GM12878 (cell line): ENCODE results near the gene TROAP. TPM values are rescaled to one million over a fixed set of nuclear protein-coding genes. Genes with fewer than 3 reads are reported as not detected.

Source experiments
- ATAC-seq: fragments of 200-7000 bp; cut with Tn5 transposase; 3 replicates; pipeline ENCODE4 v1.9.1; 2020; ENCODE audit warnings: mild to moderate bottlenecking, moderate library complexity
- BruUV-seq: library from RNA; stranded (reverse); fragments of 400-500 nt; replicated peaks from 2 replicates; lab custom pipeline; 2021; lab: Mats Ljungman, UMichigan
- CTCF ChIA-PET: fragments of 300-600 bp; sonication (Branson Sonifier 250); formaldehyde crosslinking; extraction: SDS; loops from one replicate; lab custom pipeline; 2021; ENCODE audit warnings: inconsistent platforms; lab: Yijun Ruan, JAX
- POLR2A ChIA-PET: fragments of 350-600 bp; formaldehyde crosslinking; extraction: SDS; loops from one replicate; lab custom pipeline; 2021; ENCODE audit warnings: inconsistent platforms; lab: Charles Lee
- RAD21 ChIA-PET: fragments of 300-600 bp; sonication (Branson Sonifier 250); formaldehyde crosslinking; loops from one replicate; lab custom pipeline; 2023; ENCODE audit warnings: antibody characterized with exemption; ENCODE audit not compliant: unreplicated experiment; lab: Charles Lee
- SMC1A ChIA-PET: fragments of 300-600 bp; sonication (Branson Sonifier 250); formaldehyde crosslinking; loops from one replicate; lab custom pipeline; 2023; ENCODE audit not compliant: unreplicated experiment, uncharacterized antibody; lab: Charles Lee
- DNase-seq: peaks from one replicate; pipeline ENCODE4 v3.0.0-alpha.2; 2011; ENCODE audit warnings: low read depth, low spot score
- FAIRE-seq: peaks from 3 replicates; lab custom pipeline; 2011; peaks lifted over from hg19 to GRCh38; lab: Jason Lieb, UNC
- H2AFZ ChIP-seq: 2 replicates; pipeline ENCODE4 v1.6.0; 2011; ENCODE audit warnings: low read depth, low read length, control low read depth; ENCODE audit not compliant: control insufficient read depth
- H3K27ac ChIP-seq: 2 replicates; pipeline ENCODE4 v1.5.1; 2011; ENCODE audit warnings: control low read depth; ENCODE audit not compliant: control insufficient read depth, insufficient read depth
- H3K27me3 ChIP-seq, 2 experiments: replicated peaks in 1 of 2; 2 replicates each; pipeline versions ENCODE4 v1.6.0 to v1.6.1; 2011; ENCODE audit warnings: low read length in 1 of 2; ENCODE audit not compliant: control insufficient read depth in 2 of 2, insufficient read depth in 2 of 2
- H3K36me3 ChIP-seq, 2 experiments: 2 replicates each; pipeline ENCODE4 v1.5.1; 2011; ENCODE audit warnings: low read length in 1 of 2; ENCODE audit not compliant: control insufficient read depth in 2 of 2, insufficient read depth in 2 of 2
- H3K4me1 ChIP-seq: 2 replicates; pipeline ENCODE4 v1.6.1; 2011; ENCODE audit warnings: mild to moderate bottlenecking, low read length, moderate library complexity, mixed read lengths; ENCODE audit not compliant: control insufficient read depth, insufficient read depth
- H3K4me2 ChIP-seq: 2 replicates; pipeline ENCODE4 v1.6.0; 2011; ENCODE audit warnings: control low read depth; ENCODE audit not compliant: control insufficient read depth, insufficient read depth
- H3K4me3 ChIP-seq: fragments of 200-600 bp; sonication (generic); 2 replicates; pipeline ENCODE4 v1.5.1; 2016
- H3K79me2 ChIP-seq: 2 replicates; pipeline ENCODE4 v1.6.0; 2011; ENCODE audit warnings: low read length; ENCODE audit not compliant: control insufficient read depth, insufficient read depth
- H3K9ac ChIP-seq: 2 replicates; pipeline ENCODE4 v1.8.0; 2011; ENCODE audit warnings: low read length, control low read depth, mixed read lengths; ENCODE audit not compliant: control insufficient read depth, insufficient read depth
- H3K9me3 ChIP-seq: replicated peaks from 3 replicates; pipeline ENCODE4 v1.5.1; 2011; ENCODE audit warnings: mild to moderate bottlenecking, low read length; ENCODE audit not compliant: control insufficient read depth, insufficient read depth
- H4K20me1 ChIP-seq: 2 replicates; pipeline ENCODE4 v1.6.0; 2011; ENCODE audit not compliant: control insufficient read depth, insufficient read depth
- RAD21 ChIP-seq: IDR thresholded peaks from 2 replicates; pipeline ENCODE4 v1.6.1; 2011; ENCODE audit warnings: mild to moderate bottlenecking, low read depth, low read length, moderate library complexity; ENCODE audit not compliant: insufficient read depth
- SPI1 ChIP-seq: IDR thresholded peaks from 2 replicates; pipeline ENCODE4 v1.6.1; 2011; ENCODE audit warnings: low read depth, mild to moderate bottlenecking, low read length, moderate library complexity, borderline replicate concordance; ENCODE audit not compliant: insufficient read depth
- TCF3 ChIP-seq: IDR thresholded peaks from 2 replicates; pipeline ENCODE4 v1.6.1; 2012; ENCODE audit warnings: low read depth, mild to moderate bottlenecking, low read length, borderline replicate concordance; ENCODE audit not compliant: insufficient read depth
- ZNF217 ChIP-seq: fragments of 450-650 bp; IDR thresholded peaks from 2 replicates; pipeline ENCODE4 v1.6.1; 2017; ENCODE audit warnings: antibody characterized with exemption, mild to moderate bottlenecking
- ZNF687 ChIP-seq: fragments of 450-650 bp; IDR thresholded peaks from 2 replicates; pipeline ENCODE4 v1.6.1; 2017; ENCODE audit warnings: mild to moderate bottlenecking, moderate library complexity
- WGBS: methylation state at CpG from one replicate; pipeline ENCODE4 v1.1.6; 2016; ENCODE audit warnings: low lambda C conversion rate; ENCODE audit not compliant: insufficient replicate concordance, insufficient coverage; ENCODE audit errors: missing lambda C conversion rate; 5-methylcytosine and 5-hydroxymethylcytosine counted together
- in situ Hi-C: fragments of 300-500 bp; cut with MboI; formaldehyde crosslinking; loops from 9 replicates; pipeline ENCODE4 v1.14.3; 2018; ENCODE audit warnings: mixed read lengths
- intact Hi-C: fragments of 100-400 bp; cut with micrococcal nuclease; formaldehyde crosslinking; loops from one replicate; pipeline ENCODE4 v1.14.2; 2022; ENCODE audit not compliant: unreplicated experiment
- polyA plus RNA-seq, 11 experiments: library from polyadenylated mRNA; depleted of rRNA in 4 of 11; unstranded in 6 of 11; stranded (reverse) in 5 of 11; fragments of >200 nt; fragmentation: Nextera tagmentation in 4 of 11; fragmentation: Illumina TruSeq in 1 of 11; extraction: Ambion mirVana in 4 of 11; extraction: Trizol in 1 of 11; gene quantifications; 1 replicate in 1 of 11; 2 replicates in 10 of 11; pipeline versions ENCODE4 v1.2.1 to v1.2.3, GENCODE V29; 2011 to 2016; ENCODE audit warnings: inconsistent platforms in 2 of 11, missing spikeins in 2 of 11, low read depth in 1 of 11
- total RNA-seq, 4 experiments: library from RNA; depleted of rRNA in 3 of 4; stranded (reverse); fragments of >200 nt in 3 of 4; fragmentation: Illumina TruSeq in 1 of 4; extraction: Trizol in 1 of 4; gene quantifications; 2 replicates each; pipeline versions ENCODE4 v1.2.1 to v1.2.3, GENCODE V29; 2013 to 2021
- TF ChIP-seq, protein P1 (sequence below): fragments of 450-650 bp; IDR thresholded peaks from 2 replicates; pipeline ENCODE4 v1.6.1; 2017; ENCODE audit warnings: mild to moderate bottlenecking
- TF ChIP-seq, protein P2 (sequence below), 3 experiments: IDR thresholded peaks in 2 of 3; conservative IDR thresholded peaks in 1 of 3; 2 replicates each; pipeline ENCODE4 v1.5.1; 2011; ENCODE audit warnings: low read depth in 3 of 3, low read length in 3 of 3, mild to moderate bottlenecking in 3 of 3, control low read depth in 2 of 3, moderate library complexity in 2 of 3, inconsistent platforms in 1 of 3, mixed read lengths in 1 of 3; ENCODE audit not compliant: control insufficient read depth in 2 of 3, insufficient read depth in 1 of 3; ENCODE audit errors: extremely low read depth in 1 of 3

The TROAP gene
- total and polyA plus RNA-seq, 10 of the 15 experiments (the other 5 are each of a cell fraction or from before 2014, with no cell fraction given): 26.8 to 93.7 (median 52.6) TPM

GRCh38 chr12:49297695-49298060 lies 25.4 kb upstream of the TROAP start (continued):
- TF ChIP-seq ZNF687: no peak

DNA sequence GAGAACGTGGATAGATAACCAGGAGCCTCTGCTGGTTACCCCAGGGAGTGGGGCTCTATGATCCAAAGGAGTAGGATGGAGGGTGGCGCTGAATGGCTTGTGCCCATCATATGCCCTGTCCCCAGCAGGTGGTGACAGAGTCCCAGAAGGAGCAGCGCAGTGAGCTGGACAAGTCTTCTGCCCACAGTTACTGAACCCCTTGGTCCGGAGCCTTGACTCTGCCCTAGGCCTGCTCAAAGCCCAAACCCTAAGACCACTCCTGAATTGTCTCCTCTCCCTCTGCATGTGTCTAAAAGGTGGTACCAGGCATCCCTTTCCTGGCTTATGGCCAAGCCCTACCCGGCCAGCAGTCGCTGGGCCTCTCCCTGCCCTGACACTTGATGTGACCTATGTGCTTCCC lies 24.9 kb upstream of the TROAP start:
- WGBS: 79% methylated on average over 6 of the region's 6 CpGs
- Histone ChIP-seq H3K4me2 (no peak overlapping the region), H3K36me3 (no peaks in the 10 kb centered on the region), H4K20me1 (no peaks in the 10 kb centered on the region), H3K9me3 (no peaks in the 10 kb centered on the region), H3K27me3 (peaks cover 19 to 20% of the 10 kb centered on the region in 2 experiments), H3K4me3 (no peak overlapping the region), H3K9ac (no peak overlapping the region), H3K4me1 (peaks cover 8% of the 10 kb centered on the region), H2AFZ (no peak overlapping the region), H3K79me2 (no peaks in the 10 kb centered on the region), H3K27ac (no peak overlapping the region)
- FAIRE-seq (no peak), ATAC-seq (peak; percentile 31), DNase-seq (no peak)
- intact Hi-C loops: no loop called here
- ChIA-PET POLR2A (no interaction called here), SMC1A (interaction anchor here (1.0 kb wide), 1 partner anchor 9 kb away, joined by 4 read pairs; no protein-coding TSS in a partner anchor), CTCF (interaction anchor here (3.3 to 16.2 kb wide), 2 partner anchors 9 to 52 kb away, joined by 19 to 231 read pairs; partner anchors contain the start of gene DNAJC22), RAD21 (interaction anchor here (1.0 to 1.7 kb wide), 3 partner anchors 25 to 51 kb away, joined by 4 read pairs; partner anchors contain the start of gene TROAP)
- TF ChIP-seq, protein P1, sequence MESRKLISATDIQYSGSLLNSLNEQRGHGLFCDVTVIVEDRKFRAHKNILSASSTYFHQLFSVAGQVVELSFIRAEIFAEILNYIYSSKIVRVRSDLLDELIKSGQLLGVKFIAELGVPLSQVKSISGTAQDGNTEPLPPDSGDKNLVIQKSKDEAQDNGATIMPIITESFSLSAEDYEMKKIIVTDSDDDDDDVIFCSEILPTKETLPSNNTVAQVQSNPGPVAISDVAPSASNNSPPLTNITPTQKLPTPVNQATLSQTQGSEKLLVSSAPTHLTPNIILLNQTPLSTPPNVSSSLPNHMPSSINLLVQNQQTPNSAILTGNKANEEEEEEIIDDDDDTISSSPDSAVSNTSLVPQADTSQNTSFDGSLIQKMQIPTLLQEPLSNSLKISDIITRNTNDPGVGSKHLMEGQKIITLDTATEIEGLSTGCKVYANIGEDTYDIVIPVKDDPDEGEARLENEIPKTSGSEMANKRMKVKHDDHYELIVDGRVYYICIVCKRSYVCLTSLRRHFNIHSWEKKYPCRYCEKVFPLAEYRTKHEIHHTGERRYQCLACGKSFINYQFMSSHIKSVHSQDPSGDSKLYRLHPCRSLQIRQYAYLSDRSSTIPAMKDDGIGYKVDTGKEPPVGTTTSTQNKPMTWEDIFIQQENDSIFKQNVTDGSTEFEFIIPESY: no peak
- TF ChIP-seq SPI1: no peak
- TF ChIP-seq RAD21: peak; percentile 14; the same call in 1 of the 2 replicates
- TF ChIP-seq ZNF217: no peak
- no peak for TF ChIP-seq TCF3
- TF ChIP-seq, protein P2, sequence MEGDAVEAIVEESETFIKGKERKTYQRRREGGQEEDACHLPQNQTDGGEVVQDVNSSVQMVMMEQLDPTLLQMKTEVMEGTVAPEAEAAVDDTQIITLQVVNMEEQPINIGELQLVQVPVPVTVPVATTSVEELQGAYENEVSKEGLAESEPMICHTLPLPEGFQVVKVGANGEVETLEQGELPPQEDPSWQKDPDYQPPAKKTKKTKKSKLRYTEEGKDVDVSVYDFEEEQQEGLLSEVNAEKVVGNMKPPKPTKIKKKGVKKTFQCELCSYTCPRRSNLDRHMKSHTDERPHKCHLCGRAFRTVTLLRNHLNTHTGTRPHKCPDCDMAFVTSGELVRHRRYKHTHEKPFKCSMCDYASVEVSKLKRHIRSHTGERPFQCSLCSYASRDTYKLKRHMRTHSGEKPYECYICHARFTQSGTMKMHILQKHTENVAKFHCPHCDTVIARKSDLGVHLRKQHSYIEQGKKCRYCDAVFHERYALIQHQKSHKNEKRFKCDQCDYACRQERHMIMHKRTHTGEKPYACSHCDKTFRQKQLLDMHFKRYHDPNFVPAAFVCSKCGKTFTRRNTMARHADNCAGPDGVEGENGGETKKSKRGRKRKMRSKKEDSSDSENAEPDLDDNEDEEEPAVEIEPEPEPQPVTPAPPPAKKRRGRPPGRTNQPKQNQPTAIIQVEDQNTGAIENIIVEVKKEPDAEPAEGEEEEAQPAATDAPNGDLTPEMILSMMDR (IDR thresholded peaks at IDR 0.05 in 2 of 3, conservative IDR thresholded peaks at IDR 0.05 in 1 of 3; ENCODE audit: control insufficient read depth in 2 of 3, extremely low read depth in 1 of 3, insufficient read depth in 1 of 3, low read depth in 3 of 3, low read length in 3 of 3): peak in 2 of 3 experiments; percentile 25 to 26; a peak in 3 of 6 replicates
- no TSS peak for BruUV-seq
- in situ Hi-C loops: no loop called here
